GM12878 (cell line): ENCODE results near the gene ASB14.

Experiments used
- EGR1 ChIP-seq, 2 experiments: IDR thresholded peaks; 1 replicate in 1 of 2; 2 replicates in 1 of 2; pipeline ENCODE4 v1.6.1; 2011 to 2012; ENCODE audit warnings: low read depth in 2 of 2, low read length in 2 of 2, borderline replicate concordance in 1 of 2, mild to moderate bottlenecking in 1 of 2, moderate library complexity in 1 of 2
- FOXK2 ChIP-seq: fragments of 450-650 bp; IDR thresholded peaks from 2 replicates; pipeline ENCODE4 v1.6.1; 2017; ENCODE audit warnings: mild to moderate bottlenecking, moderate library complexity
- IRF4 ChIP-seq: IDR thresholded peaks from 2 replicates; pipeline ENCODE4 v1.6.1; 2011; ENCODE audit warnings: low read depth, low read length
- POLR2AphosphoS2 ChIP-seq: IDR thresholded peaks from 2 replicates; pipeline ENCODE4 v1.6.1; 2011; ENCODE audit warnings: low read depth, mild to moderate bottlenecking, low read length, improper control_type of control experiment, moderate library complexity
- RAD21 ChIP-seq: IDR thresholded peaks from 2 replicates; pipeline ENCODE4 v1.6.1; 2011; ENCODE audit warnings: mild to moderate bottlenecking, low read depth, low read length, moderate library complexity; ENCODE audit not compliant: insufficient read depth
- SP1 ChIP-seq: IDR thresholded peaks from one replicate; pipeline ENCODE4 v1.6.1; 2011; ENCODE audit warnings: low read depth, low read length

DNA sequence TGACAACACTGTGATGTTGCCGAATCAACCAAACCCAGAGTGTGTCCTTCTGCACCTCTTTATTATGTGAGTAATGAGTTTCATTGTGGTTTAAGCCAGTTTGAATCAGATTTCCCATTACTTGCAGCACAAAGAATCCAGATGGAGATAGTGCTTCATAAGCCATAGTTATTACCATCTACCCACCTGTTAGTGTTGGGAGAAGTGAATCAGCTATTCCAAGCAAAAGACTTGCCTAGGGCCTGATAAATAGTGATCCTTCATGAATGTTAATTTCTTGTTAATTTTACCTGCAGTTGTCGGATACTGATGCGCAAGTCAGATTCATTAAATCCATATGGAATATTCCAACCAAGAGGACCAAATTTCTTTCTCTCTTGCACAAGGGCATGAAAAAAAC lies 21.7 kb upstream of the ASB14 start:
- TF ChIP-seq POLR2AphosphoS2 (no peak), EGR1 (IDR thresholded peaks at IDR 0.05; ENCODE audit: borderline replicate concordance in 1 of 2, low read depth in 2 of 2, low read length in 2 of 2) (no peak), IRF4 (no peak), RAD21 (no peak), FOXK2 (no peak), SP1 (no peak)
